NCI-H748 (cell line): ENCODE measurements around the gene GIN1.

Experiments used
- DNase-seq: peaks from one replicate; lab custom pipeline; 2025; ENCODE audit not compliant: unreplicated experiment; lab: John Stamatoyannopoulos, UW

GIN1 gene

GRCh38 chr5:103037673-103038455 is 82.1 kb downstream of the GIN1 start:
- peak; percentile 23 for DNase-seq

GRCh38 chr5:103036601-103037000 is 83.3 kb downstream of the GIN1 start:
- no peak for DNase-seq
